Left ventricle myocardium superior (tissue), 1 donor: Measurements from ENCODE around the gene DOCK6. TPM values are rescaled to one million over a fixed set of nuclear protein-coding genes. Genes with fewer than 3 reads are reported as not detected.
A peak's percentile ranks its signal among the peaks of the same experiment; 100 is the strongest.
"Not testable (repeated sequence)": the region's sequence is repeated elsewhere in the genome, so short reads cannot be mapped to it uniquely, and the experiment has no call there.

ENCODE experiments used
- ATAC-seq: fragments of 200-7000 bp; cut with Tn5 transposase; one replicate; pipeline ENCODE4 v1.9.1; 2020; ENCODE audit warnings: mild to moderate bottlenecking, moderate library complexity
- DNase-seq: peaks from one replicate; pipeline ENCODE4 v3.0.0-alpha.2; 2020
- intact Hi-C: fragments of 100-400 bp; cut with micrococcal nuclease; formaldehyde crosslinking; loops from one replicate; pipeline ENCODE4 v1.11.0; 2022
- total RNA-seq: library from RNA; stranded (reverse); fragmentation: NEBNext Ultra II Directional; extraction: Animal tissue kit (Norgen Biotek cat#: 25700); gene quantifications from one replicate; pipeline ENCODE4 v1.2.1, GENCODE V29; 2021
- donor health status: DM: no; HTN: yes; CAD: no; lungs with severe emphysema.

The DOCK6 gene
- total RNA-seq, 1 donor from 2014 or later: 39.6 TPM

GRCh38 chr19:11165486-11166030 lies 96.8 kb downstream of the DOCK6 start:
- intact Hi-C loops: no loop called here
- ATAC-seq: no peak
- no peak for DNase-seq

- intact Hi-C loops: no loop called here
These were observed 97.4 kb downstream of the DOCK6 start for GRCh38 chr19:11164879-11165406.

GRCh38 chr19:11164296-11164695 lies 98.0 kb downstream of the DOCK6 start:
- DNase-seq: no peak
- no peak for ATAC-seq
- intact Hi-C loops: no loop called here

More at GRCh38 chr19:11164879-11165406, 97.4 kb downstream of the DOCK6 start:
- DNase-seq (peak; percentile 88), ATAC-seq (peak; percentile 77)

- DNase-seq, ATAC-seq, intact Hi-C loops: not testable (repeated sequence)
These were observed 101.9 kb downstream of the DOCK6 start for GRCh38 chr19:11160440-11160768.

- ATAC-seq (peak; percentile 7), DNase-seq (no peak)
- intact Hi-C loops: no loop called here
These were observed 102.5 kb downstream of the DOCK6 start for GRCh38 chr19:11159598-11160439.

- DNase-seq (peak; percentile 96), ATAC-seq (peak; percentile 86)
- intact Hi-C loops: no loop called here
These were observed 106.8 kb downstream of the DOCK6 start, which contains the start of gene SPC24 for GRCh38 chr19:11155373-11156120. TSS of gene SPC24 (minus strand) at chr19:11155782. CDS start at chr19:11155776, 6 bp downstream.

- ATAC-seq (no peak), DNase-seq (no peak)
- intact Hi-C loops: no loop called here
These were observed 107.7 kb downstream of the DOCK6 start for GRCh38 chr19:11154683-11155047.

- DNase-seq: peak; percentile 83
- ATAC-seq: peak; percentile 67
- intact Hi-C loops: no loop called here
These were observed 109.8 kb downstream of the DOCK6 start for GRCh38 chr19:11152318-11153062.

GRCh38 chr19:11151181-11151580 lies 111.1 kb downstream of the DOCK6 start:
- peak; percentile 13 for ATAC-seq
- peak; percentile 58 for DNase-seq
- intact Hi-C loops: no loop called here

Other genes with a start within 250 kb of the DOCK6 start
- gene LDLR, start 173.1 kb downstream of the DOCK6 start, total RNA-seq: 8.2 TPM
- gene SPC24, start 106.7 kb downstream of the DOCK6 start, total RNA-seq: 8.1 TPM
- 471 TPM for gene KANK2, start 65.0 kb downstream of the DOCK6 start, total RNA-seq
- not detected for gene ANGPTL8, start 22.9 kb downstream of the DOCK6 start, total RNA-seq
- not detected for gene TSPAN16, start 33.6 kb upstream of the DOCK6 start, total RNA-seq
- 8.1 TPM for gene RAB3D, start 77.1 kb upstream of the DOCK6 start, total RNA-seq
- 89.8 TPM for gene TMEM205, start 83.7 kb upstream of the DOCK6 start, total RNA-seq
- 20.9 TPM for gene CCDC159, start 84.0 kb upstream of the DOCK6 start, total RNA-seq
- gene PLPPR2, start 92.9 kb upstream of the DOCK6 start, total RNA-seq: 17.7 TPM
- gene SWSAP1, start 112.1 kb upstream of the DOCK6 start, total RNA-seq: 2.0 TPM
- gene EPOR, start 121.8 kb upstream of the DOCK6 start, total RNA-seq: 7.6 TPM
- gene RGL3, start 156.8 kb upstream of the DOCK6 start, total RNA-seq: 6.4 TPM
- 0.42 TPM for gene ODAD3, start 172.6 kb upstream of the DOCK6 start, total RNA-seq
- gene PRKCSH, start 173.1 kb upstream of the DOCK6 start, total RNA-seq: 139 TPM
- gene ELAVL3, start 218.5 kb upstream of the DOCK6 start, total RNA-seq: 0.84 TPM
- 3.3 TPM for gene ZNF653, start 243.3 kb upstream of the DOCK6 start, total RNA-seq